Pancreas (tissue), 10 donors: ENCODE measurements around the gene ATP8A2. TPM values are rescaled to one million over a fixed set of nuclear protein-coding genes. Genes with fewer than 3 reads are reported as not detected.

Experiments
- ATAC-seq, 4 donors: fragments of 200-7000 bp; cut with Tn5 transposase; one replicate each; pipeline versions ENCODE4 v1.8.0 to v1.9.1; 2020; ENCODE audit warnings: mild to moderate bottlenecking in 4 of 4, moderate library complexity in 4 of 4
- DNase-seq, 6 donors: peaks; one replicate each; pipeline ENCODE4 v3.0.0-alpha.2; 2020
- FAIRE-seq: peaks from 2 replicates; lab custom pipeline; 2012; peaks lifted over from hg19 to GRCh38; lab: Jason Lieb, UNC
- H3K27ac ChIP-seq, 4 donors: fragments of 200-600 bp; sonication (generic); 1 replicate in 3 of 4; 2 replicates in 1 of 4; pipeline versions ENCODE4 v1.5.0 to v1.8.0; 2020
- H3K27me3 ChIP-seq, 4 donors: fragments of 200-600 bp; one replicate each; pipeline ENCODE4 v1.8.0; 2021
- H3K36me3 ChIP-seq, 3 donors: fragments of 200-600 bp; sonication (generic) in 1 of 3; one replicate each; pipeline versions ENCODE4 v1.5.0 to v1.8.0; 2020 to 2021
- H3K4me1 ChIP-seq, 3 donors: fragments of 200-600 bp; one replicate each; pipeline ENCODE4 v1.8.0; 2021
- H3K4me3 ChIP-seq, 4 donors: fragments of 200-600 bp; sonication (generic) in 2 of 4; one replicate each; pipeline versions ENCODE4 v1.5.0 to v1.8.0; 2020 to 2021
- H3K9me3 ChIP-seq, 4 donors: fragments of 200-600 bp; one replicate each; pipeline ENCODE4 v1.8.0; 2021
- CTCF ChIP-seq, 4 donors: fragments of 200-600 bp; sonication (generic) in 3 of 4; IDR thresholded peaks; one replicate each; pipeline versions ENCODE4 v1.5.0 to v1.8.0; 2021; ENCODE audit warnings: antibody characterized with exemption in 4 of 4
- WGBS, 2 donors: extraction: QIAGEN DNeasy Blood & Tissue Kit; methylation state at CpG; one replicate each; pipeline ENCODE4 v1.1.7; 2013; 5-methylcytosine and 5-hydroxymethylcytosine counted together
- intact Hi-C, 3 donors: fragments of 100-400 bp; cut with DNase I; formaldehyde crosslinking; loops; one replicate each; pipeline versions ENCODE4 v1.11.1 to v1.14.2; 2022
- polyA plus RNA-seq, 2 donors: library from polyadenylated mRNA; stranded (reverse); fragments of 200-250 nt; gene quantifications; one replicate each; pipeline ENCODE4 v1.2.3, GENCODE V29; 2013
- total RNA-seq, 6 donors: library from RNA; stranded (reverse); fragmentation: NEBNext Ultra II Directional in 4 of 6; extraction: Animal tissue kit (Norgen Biotek cat#: 25700) in 4 of 6; gene quantifications; one replicate each; pipeline versions ENCODE4 v1.2.1 to v1.2.4, GENCODE V29; 2021 to 2023
- donor health status: healthy with polysubstance abuse.
- donor health status: DM: no; HTN: no; CAD: no; lungs with moderate emphysema.
- donor health status: DM: no; HTN: no; CAD: no.
- donor health status: control.
- donor health status: control.
- donor health status: Bipolar disorder and iron deficiency.
- donor health status: DM: yes; HTN: yes; CAD: no.
- donor health status: DM: no; HTN: no; CAD: no.
- donor health status: DM: no; HTN: no; CAD: no.
- donor health status: DM: yes; HTN: yes; CAD: no.

The ATP8A2 gene
- total and polyA plus RNA-seq, 8 donors, result 0.04 to 0.28 (median 0.14) TPM

GRCh38 chr13:25422153-25422552 is 50.4 kb downstream of the ATP8A2 start:
- no peak for FAIRE-seq
- ATAC-seq, result no peak
- Histone ChIP-seq H3K36me3 (no peaks in the 10 kb centered on the region), H3K4me3 (no peak overlapping the region), H3K27me3 (no peaks in the 10 kb centered on the region), H3K27ac (no peak overlapping the region), H3K4me1 (no peaks in the 10 kb centered on the region), H3K9me3 (no peaks in the 10 kb centered on the region)
- intact Hi-C loops, result no loop called here
- no peak for TF ChIP-seq CTCF (IDR thresholded peaks at IDR 0.05)
- WGBS, 2 donors, result 16 to 18% methylated on average over 2 of the region's 2 CpGs
- no peak for DNase-seq

- H3K9me3 ChIP-seq, result no peaks in the 10 kb centered on the region
- no peak for ATAC-seq
- DNase-seq, result no peak
- no peaks in the 10 kb centered on the region for H3K4me1 ChIP-seq
- no peak for FAIRE-seq
- no peaks in the 10 kb centered on the region for H3K36me3 ChIP-seq
- no peaks in the 10 kb centered on the region for H3K27me3 ChIP-seq
- no peak for TF ChIP-seq CTCF (IDR thresholded peaks at IDR 0.05)
- WGBS, 2 donors, result 59 to 68% methylated on average over 4 of the region's 4 CpGs
- intact Hi-C loops, result no loop called here
- no peak overlapping the region for H3K27ac ChIP-seq
- H3K4me3 ChIP-seq, result no peak overlapping the region
Measured at GRCh38 chr13:25423831-25424230, 52.1 kb downstream of the ATP8A2 start.

GRCh38 chr13:25429466-25429865 is 57.7 kb downstream of the ATP8A2 start:
- H3K27ac ChIP-seq, result no peak overlapping the region
- H3K9me3 ChIP-seq, result no peaks in the 10 kb centered on the region
- WGBS, 2 donors, result 53 to 57% methylated on average over 6 of the region's 6 CpGs
- no peaks in the 10 kb centered on the region for H3K4me1 ChIP-seq
- H3K4me3 ChIP-seq, result no peak overlapping the region
- DNase-seq (no peak), FAIRE-seq (no peak), ATAC-seq (no peak)
- no peaks in the 10 kb centered on the region for H3K27me3 ChIP-seq
- TF ChIP-seq CTCF (IDR thresholded peaks at IDR 0.05), result no peak
- no peaks in the 10 kb centered on the region for H3K36me3 ChIP-seq
- intact Hi-C loops, result no loop called here

- no peaks in the 10 kb centered on the region for H3K4me1 ChIP-seq
- H3K9me3 ChIP-seq, result no peaks in the 10 kb centered on the region
- no peak for FAIRE-seq
- DNase-seq, result no peak
- H3K36me3 ChIP-seq, result no peaks in the 10 kb centered on the region
- intact Hi-C loops, result no loop called here
- no peak overlapping the region for H3K27ac ChIP-seq
- ATAC-seq, result no peak
- H3K4me3 ChIP-seq, result no peak overlapping the region
- H3K27me3 ChIP-seq, result no peaks in the 10 kb centered on the region
- no peak for TF ChIP-seq CTCF (IDR thresholded peaks at IDR 0.05)
- WGBS, 2 donors, result 40 to 61% methylated on average over 2 of the region's 2 CpGs
Measured at GRCh38 chr13:25432691-25433090, 60.9 kb downstream of the ATP8A2 start.

GRCh38 chr13:25440061-25440460 is 68.3 kb downstream of the ATP8A2 start:
- H3K9me3 ChIP-seq, result no peaks in the 10 kb centered on the region
- no peak overlapping the region for H3K27ac ChIP-seq
- no peak for ATAC-seq
- intact Hi-C loops, result no loop called here
- H3K27me3 ChIP-seq, result no peaks in the 10 kb centered on the region
- no peak for TF ChIP-seq CTCF (IDR thresholded peaks at IDR 0.05)
- DNase-seq, result no peak
- no peaks in the 10 kb centered on the region for H3K36me3 ChIP-seq
- no peaks in the 10 kb centered on the region for H3K4me1 ChIP-seq
- H3K4me3 ChIP-seq, result no peak overlapping the region
- FAIRE-seq, result no peak
- 45 to 59% methylated on average over 4 of the region's 4 CpGs for WGBS, 2 donors
